ENCODE results near the gene TMEM179B. TPM values are rescaled to one million over a fixed set of nuclear protein-coding genes. Genes with fewer than 3 reads are reported as not detected.

Gene TMEM179B
- total and polyA plus RNA-seq, 2 of the 13 experiments (the other 11 are each of a cell fraction or from before 2014, with no cell fraction given): 24.8 to 25.7 TPM

DNA sequence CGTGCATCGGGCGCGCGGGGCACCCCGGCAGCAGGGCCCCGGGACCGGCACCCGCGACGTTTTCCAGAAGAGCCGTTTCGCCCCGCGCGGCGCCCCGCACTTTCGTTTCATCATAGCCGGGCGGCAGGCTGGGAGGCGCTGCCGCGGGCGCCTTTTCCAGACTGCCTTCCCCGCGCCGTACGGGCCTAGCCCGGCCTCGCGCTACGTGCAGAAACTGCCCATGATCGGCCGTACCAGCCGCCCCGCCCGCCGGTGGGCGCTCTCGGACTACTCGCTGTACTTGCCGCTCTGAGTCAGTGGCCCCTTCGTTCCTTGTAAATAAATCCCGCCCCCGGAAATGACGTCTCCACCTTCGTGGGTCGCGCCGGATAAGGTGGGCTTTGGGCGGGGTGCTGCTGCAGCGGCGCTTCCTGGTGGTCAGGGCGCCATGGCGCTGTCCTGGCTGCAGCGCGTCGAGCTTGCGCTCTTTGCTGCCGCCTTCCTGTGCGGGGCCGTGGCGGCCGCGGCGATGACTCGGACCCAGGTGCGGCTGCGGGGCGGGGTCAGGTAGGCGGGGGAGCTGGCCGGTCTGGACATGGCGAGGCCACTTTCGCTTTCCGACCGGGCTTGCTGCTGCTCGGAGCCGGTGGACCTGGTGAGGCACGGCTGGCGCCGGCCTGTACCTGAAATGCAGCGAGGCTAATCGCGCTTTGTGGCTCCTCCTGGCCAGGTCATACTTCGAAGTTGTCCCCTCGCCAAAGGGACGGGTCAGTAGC, at the start of gene TMEM179B (continued):
- 0 out of 2 replicates have a peak, but pooled peaks have one; percentile 33 for TF ChIP-seq ZNF546 (CRISPR knock-in tag; conservative IDR thresholded peaks at IDR 0.05)
- peak; percentile 46; the same call in 1 of the 2 replicates for TF ChIP-seq POGZ (CRISPR knock-in tag; IDR thresholded peaks at IDR 0.05)
- no peak for TF ChIP-seq SYNCRIP (IDR thresholded peaks at IDR 0.05; ENCODE audit: insufficient read depth, low read depth, low read length)
- TF ChIP-seq, protein P1, sequence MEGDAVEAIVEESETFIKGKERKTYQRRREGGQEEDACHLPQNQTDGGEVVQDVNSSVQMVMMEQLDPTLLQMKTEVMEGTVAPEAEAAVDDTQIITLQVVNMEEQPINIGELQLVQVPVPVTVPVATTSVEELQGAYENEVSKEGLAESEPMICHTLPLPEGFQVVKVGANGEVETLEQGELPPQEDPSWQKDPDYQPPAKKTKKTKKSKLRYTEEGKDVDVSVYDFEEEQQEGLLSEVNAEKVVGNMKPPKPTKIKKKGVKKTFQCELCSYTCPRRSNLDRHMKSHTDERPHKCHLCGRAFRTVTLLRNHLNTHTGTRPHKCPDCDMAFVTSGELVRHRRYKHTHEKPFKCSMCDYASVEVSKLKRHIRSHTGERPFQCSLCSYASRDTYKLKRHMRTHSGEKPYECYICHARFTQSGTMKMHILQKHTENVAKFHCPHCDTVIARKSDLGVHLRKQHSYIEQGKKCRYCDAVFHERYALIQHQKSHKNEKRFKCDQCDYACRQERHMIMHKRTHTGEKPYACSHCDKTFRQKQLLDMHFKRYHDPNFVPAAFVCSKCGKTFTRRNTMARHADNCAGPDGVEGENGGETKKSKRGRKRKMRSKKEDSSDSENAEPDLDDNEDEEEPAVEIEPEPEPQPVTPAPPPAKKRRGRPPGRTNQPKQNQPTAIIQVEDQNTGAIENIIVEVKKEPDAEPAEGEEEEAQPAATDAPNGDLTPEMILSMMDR (CRISPR knock-in tag; IDR thresholded peaks at IDR 0.05): peak; percentile 79
- TF ChIP-seq PCBP1 (IDR thresholded peaks at IDR 0.05; ENCODE audit: borderline replicate concordance, low read depth, low read length): 0 out of 2 replicates have a peak, but pooled peaks have one; percentile 40
- peak; percentile 74; the same call in 1 of the 2 replicates for TF ChIP-seq ZFP36L1 (CRISPR knock-in tag; IDR thresholded peaks at IDR 0.05)
- TF ChIP-seq POLR2AphosphoS2 (IDR thresholded peaks at IDR 0.05; ENCODE audit: low read depth, low read length): no peak
- peak; percentile 83 for TF ChIP-seq ZNF761 (CRISPR knock-in tag; conservative IDR thresholded peaks at IDR 0.05)
- TF ChIP-seq SMYD3 (CRISPR knock-in tag; IDR thresholded peaks at IDR 0.05): peak; percentile 94
- no peak for TF ChIP-seq MZF1 (CRISPR knock-in tag; IDR thresholded peaks at IDR 0.05; ENCODE audit: borderline replicate concordance)
- peak; percentile 91 for TF ChIP-seq NR2C2 (CRISPR knock-in tag; IDR thresholded peaks at IDR 0.05; ENCODE audit: borderline replicate concordance)
- peak; percentile 31 for TF ChIP-seq ZNF331 (CRISPR knock-in tag; IDR thresholded peaks at IDR 0.05)
- TF ChIP-seq BHLHE40 (IDR thresholded peaks at IDR 0.05; ENCODE audit: low read length): no peak
- TF ChIP-seq GPN1 (CRISPR knock-in tag; IDR thresholded peaks at IDR 0.05; ENCODE audit: borderline replicate concordance): 0 out of 2 replicates have a peak, but pooled peaks have one; percentile 21
- TF ChIP-seq TRAFD1 (CRISPR knock-in tag; IDR thresholded peaks at IDR 0.05; ENCODE audit: borderline replicate concordance): no peak
- TF ChIP-seq MXI1 (IDR thresholded peaks at IDR 0.05; ENCODE audit: borderline replicate concordance, low read depth, low read length): peak; percentile 86; the same call in 1 of the 3 replicates
- TF ChIP-seq ZNF205 (CRISPR knock-in tag; IDR thresholded peaks at IDR 0.05): no peak; the same call in 1 of the 2 replicates
- TF ChIP-seq, protein P2, sequence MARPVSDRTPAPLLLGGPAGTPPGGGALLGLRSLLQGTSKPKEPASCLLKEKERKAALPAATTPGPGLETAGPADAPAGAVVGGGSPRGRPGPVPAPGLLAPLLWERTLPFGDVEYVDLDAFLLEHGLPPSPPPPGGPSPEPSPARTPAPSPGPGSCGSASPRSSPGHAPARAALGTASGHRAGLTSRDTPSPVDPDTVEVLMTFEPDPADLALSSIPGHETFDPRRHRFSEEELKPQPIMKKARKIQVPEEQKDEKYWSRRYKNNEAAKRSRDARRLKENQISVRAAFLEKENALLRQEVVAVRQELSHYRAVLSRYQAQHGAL (CRISPR knock-in tag; IDR thresholded peaks at IDR 0.05; ENCODE audit: not compliant biosample characterization): no peak
- TF ChIP-seq ZNF232 (CRISPR knock-in tag; IDR thresholded peaks at IDR 0.05; ENCODE audit: borderline replicate concordance): peak; percentile 57
- TF ChIP-seq TIGD3 (CRISPR knock-in tag; IDR thresholded peaks at IDR 0.05; ENCODE audit: borderline replicate concordance): 0 out of 2 replicates have a peak, but pooled peaks have one; percentile 55
- peak; percentile 84 for TF ChIP-seq FOSL2 (CRISPR knock-in tag; IDR thresholded peaks at IDR 0.05)
- peak; percentile 95 for TF ChIP-seq BRD4 (CRISPR knock-in tag; IDR thresholded peaks at IDR 0.05)
- TF ChIP-seq ZNF816 (CRISPR knock-in tag; IDR thresholded peaks at IDR 0.05; ENCODE audit: borderline replicate concordance): no peak; the same call in 1 of the 2 replicates
- TF ChIP-seq ZNF550 (CRISPR knock-in tag; IDR thresholded peaks at IDR 0.05; ENCODE audit: borderline replicate concordance): peak; percentile 93; the same call in 1 of the 2 replicates
